Gastrocnemius medialis (tissue), 4 donors: ENCODE data around the gene GCK.

Source experiments
- POLR2A ChIP-seq, 2 donors: fragments of 450-650 bp; IDR thresholded peaks; one replicate each; pipeline ENCODE4 v1.6.1; 2017; ENCODE audit warnings: antibody characterized with exemption in 2 of 2, mild to moderate bottlenecking in 2 of 2, moderate library complexity in 2 of 2
- TF ChIP-seq, protein P1 (sequence below), 5 experiments: fragments of 450-650 bp in 3 of 5; fragments of 200-600 bp in 2 of 5; sonication (generic) in 2 of 5; IDR thresholded peaks in 4 of 5; conservative IDR thresholded peaks in 1 of 5; 1 replicate in 4 of 5; 2 replicates in 1 of 5; pipeline ENCODE4 v1.5.1; 2016 to 2019; ENCODE audit warnings: antibody characterized with exemption in 5 of 5, mild to moderate bottlenecking in 3 of 5, moderate library complexity in 3 of 5

- TF ChIP-seq, protein P1, sequence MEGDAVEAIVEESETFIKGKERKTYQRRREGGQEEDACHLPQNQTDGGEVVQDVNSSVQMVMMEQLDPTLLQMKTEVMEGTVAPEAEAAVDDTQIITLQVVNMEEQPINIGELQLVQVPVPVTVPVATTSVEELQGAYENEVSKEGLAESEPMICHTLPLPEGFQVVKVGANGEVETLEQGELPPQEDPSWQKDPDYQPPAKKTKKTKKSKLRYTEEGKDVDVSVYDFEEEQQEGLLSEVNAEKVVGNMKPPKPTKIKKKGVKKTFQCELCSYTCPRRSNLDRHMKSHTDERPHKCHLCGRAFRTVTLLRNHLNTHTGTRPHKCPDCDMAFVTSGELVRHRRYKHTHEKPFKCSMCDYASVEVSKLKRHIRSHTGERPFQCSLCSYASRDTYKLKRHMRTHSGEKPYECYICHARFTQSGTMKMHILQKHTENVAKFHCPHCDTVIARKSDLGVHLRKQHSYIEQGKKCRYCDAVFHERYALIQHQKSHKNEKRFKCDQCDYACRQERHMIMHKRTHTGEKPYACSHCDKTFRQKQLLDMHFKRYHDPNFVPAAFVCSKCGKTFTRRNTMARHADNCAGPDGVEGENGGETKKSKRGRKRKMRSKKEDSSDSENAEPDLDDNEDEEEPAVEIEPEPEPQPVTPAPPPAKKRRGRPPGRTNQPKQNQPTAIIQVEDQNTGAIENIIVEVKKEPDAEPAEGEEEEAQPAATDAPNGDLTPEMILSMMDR (IDR thresholded peaks at IDR 0.05 in 4 of 5, conservative IDR thresholded peaks at IDR 0.05 in 1 of 5) = no peak
- no peak for TF ChIP-seq POLR2A (IDR thresholded peaks at IDR 0.05)
Observed at GRCh38 chr7:44145479-44145968, 43.7 kb downstream of the GCK start.
